ENCODE data around the gene PEA15.

The PEA15 gene

GRCh38 chr1:160207771-160208556, 2.8 kb downstream of the PEA15 start:
- no peak for DNase-seq (ENCODE audit: low read depth in 2 of 2, low spot score in 1 of 2)

DNA sequence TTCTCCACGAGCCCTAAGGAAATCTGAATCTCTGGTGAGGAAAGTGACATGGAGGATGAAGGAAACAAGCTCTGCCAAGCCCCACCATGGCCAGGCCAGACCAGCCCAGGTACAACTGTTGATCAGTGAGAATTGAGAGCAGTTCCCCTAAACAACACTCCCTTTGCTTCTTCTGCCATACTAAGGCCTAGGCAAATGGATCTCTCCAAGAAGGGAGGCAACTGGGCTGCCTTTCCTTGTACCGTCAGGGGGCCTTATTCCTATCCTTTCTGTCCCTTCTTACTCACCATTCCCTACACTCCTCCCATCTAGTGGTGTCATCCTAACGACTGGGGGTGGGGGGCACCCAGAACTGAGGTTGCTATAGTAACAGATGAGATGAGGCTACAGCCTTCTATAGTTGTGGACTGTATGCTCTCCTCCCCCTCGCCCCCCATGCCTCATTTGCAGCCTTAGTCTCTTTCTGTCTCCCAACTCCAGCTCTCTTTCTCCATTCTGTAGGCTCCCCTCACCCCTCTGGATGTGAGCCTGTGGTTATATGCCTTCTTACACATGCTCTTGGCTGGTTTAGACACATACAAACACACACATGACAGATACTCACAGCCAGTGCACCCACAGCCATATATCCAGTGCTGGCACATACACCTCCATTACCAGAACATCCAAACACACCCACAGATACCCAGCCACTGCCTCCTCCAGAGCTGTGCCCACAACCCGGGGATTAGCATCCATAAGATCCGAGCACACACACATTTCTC, 3.6 kb downstream of the PEA15 start:
- DNase-seq (ENCODE audit: low read depth in 2 of 2, low spot score in 1 of 2), result no peak

- DNase-seq (ENCODE audit: low read depth in 2 of 2, low spot score in 1 of 2), result no peak
Observed at GRCh38 chr1:160209321-160210046, 4.3 kb downstream of the PEA15 start.

GRCh38 chr1:160210561-160210960, 5.4 kb downstream of the PEA15 start:
- DNase-seq (ENCODE audit: low read depth in 2 of 2, low spot score in 1 of 2), result no peak

DNA sequence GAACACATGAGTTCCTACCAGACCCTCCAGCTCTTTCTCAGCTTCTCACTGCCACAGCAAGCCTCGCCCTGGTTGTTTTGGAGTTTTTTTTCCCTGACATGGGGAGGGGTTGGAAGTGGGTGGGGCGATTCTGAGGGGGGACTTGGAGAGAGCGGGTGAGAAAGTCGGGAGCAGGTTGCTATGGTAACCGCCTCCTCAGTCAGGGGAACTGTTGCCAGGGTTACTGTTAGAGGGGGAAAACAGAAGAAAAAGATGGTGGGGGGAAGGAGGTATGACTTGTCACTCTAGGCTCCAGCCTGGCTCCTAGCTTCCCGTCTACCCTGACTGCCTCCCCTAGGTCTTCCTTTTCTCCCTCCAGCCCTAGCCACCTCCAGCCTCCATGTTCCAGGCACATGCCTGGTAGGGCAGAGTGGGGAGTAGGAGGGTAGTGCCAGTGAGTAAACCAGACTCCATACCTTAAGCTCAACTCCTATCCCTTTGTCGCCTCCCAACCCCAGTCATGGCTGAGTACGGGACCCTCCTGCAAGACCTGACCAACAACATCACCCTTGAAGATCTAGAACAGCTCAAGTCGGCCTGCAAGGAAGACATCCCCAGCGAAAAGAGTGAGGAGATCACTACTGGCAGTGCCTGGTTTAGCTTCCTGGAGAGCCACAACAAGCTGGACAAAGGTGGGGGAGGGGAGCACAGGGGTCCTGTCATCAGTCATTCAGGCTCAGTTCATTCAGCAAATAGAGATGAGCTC, 6.0 kb downstream of the PEA15 start:
- DNase-seq (ENCODE audit: low read depth in 2 of 2, low spot score in 1 of 2), result no peak

DNA sequence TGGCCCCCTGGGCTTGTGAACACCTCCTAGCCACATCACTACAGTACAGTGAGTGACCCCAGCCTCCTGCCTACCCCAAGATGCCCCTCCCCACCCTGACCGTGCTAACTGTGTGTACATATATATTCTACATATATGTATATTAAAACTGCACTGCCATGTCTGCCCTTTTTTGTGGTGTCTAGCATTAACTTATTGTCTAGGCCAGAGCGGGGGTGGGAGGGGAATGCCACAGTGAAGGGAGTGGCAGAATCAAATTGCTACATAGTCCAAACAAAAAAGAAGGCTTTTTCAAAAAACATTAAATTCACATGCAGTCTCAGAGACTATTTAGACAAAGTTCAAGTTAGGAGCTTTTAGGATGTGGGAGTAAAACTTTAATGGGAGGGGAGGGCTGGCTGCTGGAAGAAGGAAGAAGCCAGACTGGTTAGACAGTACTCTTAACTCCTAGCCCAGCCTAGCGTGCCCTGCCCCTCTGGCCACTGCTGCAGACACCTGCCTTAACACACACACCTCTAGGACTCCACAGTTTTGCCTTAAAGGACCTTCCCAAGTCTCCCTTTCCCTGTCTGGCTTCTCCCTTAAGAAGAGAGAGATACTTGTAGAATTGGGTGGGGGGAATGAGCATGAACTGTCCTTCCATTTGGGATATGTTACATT, 9.4 kb downstream of the PEA15 start:
- DNase-seq (ENCODE audit: low read depth in 2 of 2, low spot score in 1 of 2), result no peak

DNA sequence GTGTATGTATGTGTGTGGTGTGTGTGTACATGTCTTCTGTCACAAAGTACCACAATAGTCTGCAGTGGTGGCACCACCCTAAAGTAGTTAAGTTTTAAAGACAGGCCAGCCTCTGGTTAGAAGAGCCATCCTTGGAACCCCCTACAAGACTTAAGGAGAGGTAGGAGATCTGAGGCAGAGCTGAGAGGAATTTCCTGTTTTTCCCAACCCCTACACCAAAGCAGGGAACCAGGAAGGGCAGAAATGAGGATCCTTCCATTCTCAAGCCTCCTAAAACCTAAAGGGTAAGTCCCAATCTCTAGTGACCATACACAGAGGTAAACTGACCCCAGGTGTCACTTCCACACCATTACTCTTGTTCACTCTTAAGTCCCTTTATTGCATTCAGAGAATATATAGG, 11.1 kb downstream of the PEA15 start:
- no peak for DNase-seq (ENCODE audit: low read depth in 2 of 2, low spot score in 1 of 2)

GRCh38 chr1:160217481-160218051, 12.4 kb downstream of the PEA15 start:
- no peak for DNase-seq (ENCODE audit: low read depth in 2 of 2, low spot score in 1 of 2)

DNA sequence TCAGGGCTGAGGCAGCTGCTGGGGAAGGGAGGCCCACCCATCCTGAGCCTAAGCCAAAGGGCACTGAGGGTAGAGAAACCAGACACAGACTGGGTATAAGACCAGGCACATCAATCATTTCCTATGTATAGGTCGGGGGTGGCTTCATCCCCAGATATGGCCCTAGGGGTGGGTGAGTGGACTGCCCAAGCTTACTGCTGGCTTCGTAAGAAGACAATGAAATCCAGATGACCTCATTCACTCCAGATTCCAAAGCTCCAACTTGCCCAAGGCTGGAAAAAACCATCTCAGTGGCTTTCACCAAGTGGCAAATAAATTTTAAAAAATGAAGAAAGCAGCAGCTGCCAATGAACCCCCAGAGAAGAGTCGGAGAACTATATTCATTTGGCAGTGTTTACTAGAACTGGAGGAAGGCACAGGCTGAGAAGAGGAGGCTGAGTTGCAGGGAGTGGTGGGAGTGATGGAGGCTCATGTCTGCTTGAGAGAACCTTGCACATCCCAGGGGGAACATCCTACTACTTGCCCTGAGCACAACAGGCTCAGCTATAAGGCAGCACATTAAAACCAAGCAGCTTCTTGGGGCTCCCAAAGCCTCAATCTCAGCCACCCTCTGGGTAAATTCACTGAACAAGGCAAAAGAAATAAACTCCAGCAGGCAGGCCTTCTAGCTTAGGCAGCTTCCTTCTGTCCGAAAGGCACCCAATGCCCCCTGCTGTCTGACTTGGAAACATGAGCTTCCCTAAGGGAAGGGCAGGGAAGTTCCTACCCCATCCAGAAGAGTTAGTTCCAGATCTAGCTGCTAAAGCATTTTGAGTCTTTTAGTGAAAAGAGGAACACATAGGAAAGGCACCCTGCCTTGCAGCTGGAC, 14.1 kb downstream of the PEA15 start:
- DNase-seq (ENCODE audit: low read depth in 2 of 2, low spot score in 1 of 2), result no peak

- no peak for DNase-seq (ENCODE audit: low read depth in 2 of 2, low spot score in 1 of 2)
Observed at GRCh38 chr1:160220301-160220700, 15.1 kb downstream of the PEA15 start.

DNA sequence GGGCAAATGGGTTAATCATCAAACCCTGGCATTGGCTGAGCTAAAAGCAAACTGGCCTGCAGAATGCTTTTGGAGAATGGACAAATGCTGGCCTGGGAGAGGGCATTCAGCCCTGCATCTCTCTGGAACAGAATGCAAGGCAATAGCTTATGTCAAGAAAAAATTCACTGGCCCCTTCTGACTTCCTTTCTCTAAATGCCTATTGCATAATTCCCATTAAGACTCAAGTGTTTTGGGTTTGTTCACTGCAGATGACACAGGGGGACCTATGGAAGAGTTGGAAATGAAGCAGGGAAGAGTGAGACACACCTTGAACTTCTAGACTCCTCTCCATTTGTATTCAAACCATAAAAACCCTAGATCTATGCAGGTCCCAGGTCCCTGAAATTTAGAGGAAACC, 15.9 kb downstream of the PEA15 start:
- DNase-seq (ENCODE audit: low read depth in 2 of 2, low spot score in 1 of 2), result no peak

DNA sequence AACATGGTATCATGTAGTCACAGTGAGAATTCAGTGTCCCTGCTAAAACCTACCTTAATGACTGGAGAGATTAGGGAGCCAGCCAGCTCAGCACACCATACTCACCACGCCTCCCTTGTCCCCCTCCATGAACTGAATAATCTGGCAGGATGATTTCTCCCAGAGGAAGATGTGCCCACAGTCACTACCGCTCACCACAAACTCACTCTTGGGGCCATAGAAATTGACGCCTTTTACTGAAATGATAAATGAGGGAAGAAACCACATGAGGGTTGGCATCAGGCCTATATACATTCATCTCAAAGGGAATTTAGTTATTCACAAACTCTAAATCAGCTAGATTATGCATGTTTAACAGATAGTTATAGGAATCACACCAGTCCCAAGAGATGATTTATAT, 17.4 kb downstream of the PEA15 start:
- no peak for DNase-seq (ENCODE audit: low read depth in 2 of 2, low spot score in 1 of 2)

- DNase-seq (ENCODE audit: low read depth in 2 of 2, low spot score in 1 of 2), result no peak
Observed at GRCh38 chr1:160224606-160225005, 19.4 kb downstream of the PEA15 start.

DNA sequence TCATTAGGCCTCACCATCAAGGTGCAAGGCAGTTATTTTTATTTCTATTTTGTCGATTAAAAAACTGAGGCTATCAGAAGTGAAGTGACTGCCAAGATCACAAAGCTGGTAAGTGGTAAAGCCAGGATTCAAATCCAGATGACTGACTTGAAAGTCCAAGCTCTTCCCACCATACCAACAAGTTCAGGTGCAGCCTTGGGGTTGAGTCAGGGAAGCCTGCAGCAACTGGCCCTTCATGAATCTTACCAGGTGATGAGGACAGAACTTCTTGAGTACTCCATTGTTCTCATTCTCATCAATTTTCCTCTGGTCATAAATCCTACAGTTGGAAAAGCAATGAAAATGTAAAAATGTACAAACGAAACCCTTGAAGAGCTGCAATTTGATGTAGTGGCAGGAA, 20.2 kb downstream of the PEA15 start:
- DNase-seq (ENCODE audit: low read depth in 2 of 2, low spot score in 1 of 2), result no peak

- no peak for DNase-seq (ENCODE audit: low read depth in 2 of 2, low spot score in 1 of 2)
Observed at GRCh38 chr1:160226623-160227022, 21.4 kb downstream of the PEA15 start.

DNA sequence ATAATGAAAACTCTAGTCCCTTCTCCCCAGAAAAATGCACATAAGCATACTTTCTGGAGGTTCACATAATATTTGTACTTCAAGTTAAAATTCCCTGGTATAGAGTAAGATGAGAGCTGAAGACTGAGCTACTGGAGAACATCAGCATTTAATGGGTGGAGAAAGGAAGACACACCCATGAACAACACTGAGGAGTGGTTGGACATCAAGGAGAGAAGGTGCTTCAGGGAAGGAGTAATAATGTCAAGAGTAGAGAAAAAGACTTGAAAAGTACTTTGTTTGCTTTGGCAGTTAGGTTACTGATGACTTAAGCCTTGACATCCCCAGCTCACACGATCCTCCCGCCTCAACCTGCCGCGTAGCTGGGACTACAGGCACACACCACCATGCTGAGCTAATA, 21.9 kb downstream of the PEA15 start:
- no peak for DNase-seq (ENCODE audit: low read depth in 2 of 2, low spot score in 1 of 2)

GRCh38 chr1:160227561-160227960, 22.4 kb downstream of the PEA15 start:
- no peak for DNase-seq (ENCODE audit: low read depth in 2 of 2, low spot score in 1 of 2)

- no peak for DNase-seq (ENCODE audit: low read depth in 2 of 2, low spot score in 1 of 2)
Observed at GRCh38 chr1:160228431-160228830, 23.2 kb downstream of the PEA15 start.

DNA sequence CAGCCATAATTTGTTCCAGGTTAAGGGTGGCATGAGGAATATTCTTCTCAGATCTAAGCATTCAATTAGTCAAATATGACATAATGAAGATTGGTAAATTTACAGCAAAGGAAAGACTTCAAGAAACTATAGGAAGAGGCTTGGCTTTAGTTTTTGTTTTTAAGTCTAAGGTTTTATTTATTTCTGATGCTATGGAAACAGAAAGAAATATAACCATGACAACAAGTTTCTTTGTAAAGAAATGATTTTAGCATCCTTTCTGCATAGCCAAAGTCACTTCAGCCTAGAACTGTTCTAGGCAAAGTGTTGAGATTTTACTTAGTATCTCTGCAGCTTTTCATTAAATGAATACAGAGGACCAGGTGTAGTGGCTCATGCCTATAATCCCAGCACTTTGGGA, 27.7 kb downstream of the PEA15 start:
- no peak for DNase-seq (ENCODE audit: low read depth in 2 of 2, low spot score in 1 of 2)
